Activated B cell treated with CpG ODN at 0.5 μM for 24 hours (primary cell): Measurements from ENCODE around the gene NCOA6. TPM values are rescaled to one million over a fixed set of nuclear protein-coding genes. Genes with fewer than 3 reads are reported as not detected.

Source experiments
- ATAC-seq: fragments of 200-7000 bp; cut with Tn5 transposase; one replicate; pipeline ENCODE4 v1.10.0; 2021; ENCODE audit warnings: low read depth, mild to moderate bottlenecking, moderate library complexity
- CTCF ChIA-PET: fragments of 350-600 bp; sonication (Branson Sonifier 250); formaldehyde crosslinking; loops from one replicate; lab custom pipeline; 2021; ENCODE audit warnings: antibody characterized with exemption; lab: Charles Lee
- POLR2A ChIA-PET: fragments of 350-600 bp; sonication (Branson Sonifier 250); formaldehyde crosslinking; loops from one replicate; lab custom pipeline; 2021; ENCODE audit warnings: antibody characterized with exemption; lab: Charles Lee
- DNase-seq: peaks from one replicate; pipeline ENCODE4 v3.0.0; 2022
- H3K27ac Mint-ChIP-seq: one replicate; pipeline ENCODE4 v1.8.0; 2020; ENCODE audit warnings: mixed read lengths
- H3K27me3 Mint-ChIP-seq: one replicate; pipeline ENCODE4 v1.8.0; 2021; ENCODE audit warnings: mixed read lengths
- H3K36me3 Mint-ChIP-seq: one replicate; pipeline ENCODE4 v1.8.0; 2021; ENCODE audit warnings: low read depth, mixed read lengths
- H3K4me1 Mint-ChIP-seq: one replicate; pipeline ENCODE4 v1.8.0; 2021; ENCODE audit warnings: mixed read lengths
- H3K4me3 Mint-ChIP-seq: one replicate; pipeline ENCODE4 v1.8.0; 2020; ENCODE audit warnings: mild to moderate bottlenecking, mixed read lengths
- H3K9me3 Mint-ChIP-seq: one replicate; pipeline ENCODE4 v1.8.0; 2020; ENCODE audit warnings: mixed read lengths
- intact Hi-C: fragments of 100-400 bp; cut with micrococcal nuclease; formaldehyde crosslinking; loops from one replicate; pipeline ENCODE4 v1.15.1; 2024
- total RNA-seq: library from RNA; stranded (reverse); gene quantifications from 2 replicates; pipeline ENCODE4 v1.2.3, GENCODE V29; 2022
- TF ChIP-seq, protein P1 (sequence below): fragments of 200-600 bp; IDR thresholded peaks from one replicate; pipeline ENCODE4 v1.8.0; 2022; ENCODE audit warnings: antibody characterized with exemption, mild to moderate bottlenecking

Gene NCOA6
- total RNA-seq, 1 donor from 2014 or later: 24.0 TPM

DNA sequence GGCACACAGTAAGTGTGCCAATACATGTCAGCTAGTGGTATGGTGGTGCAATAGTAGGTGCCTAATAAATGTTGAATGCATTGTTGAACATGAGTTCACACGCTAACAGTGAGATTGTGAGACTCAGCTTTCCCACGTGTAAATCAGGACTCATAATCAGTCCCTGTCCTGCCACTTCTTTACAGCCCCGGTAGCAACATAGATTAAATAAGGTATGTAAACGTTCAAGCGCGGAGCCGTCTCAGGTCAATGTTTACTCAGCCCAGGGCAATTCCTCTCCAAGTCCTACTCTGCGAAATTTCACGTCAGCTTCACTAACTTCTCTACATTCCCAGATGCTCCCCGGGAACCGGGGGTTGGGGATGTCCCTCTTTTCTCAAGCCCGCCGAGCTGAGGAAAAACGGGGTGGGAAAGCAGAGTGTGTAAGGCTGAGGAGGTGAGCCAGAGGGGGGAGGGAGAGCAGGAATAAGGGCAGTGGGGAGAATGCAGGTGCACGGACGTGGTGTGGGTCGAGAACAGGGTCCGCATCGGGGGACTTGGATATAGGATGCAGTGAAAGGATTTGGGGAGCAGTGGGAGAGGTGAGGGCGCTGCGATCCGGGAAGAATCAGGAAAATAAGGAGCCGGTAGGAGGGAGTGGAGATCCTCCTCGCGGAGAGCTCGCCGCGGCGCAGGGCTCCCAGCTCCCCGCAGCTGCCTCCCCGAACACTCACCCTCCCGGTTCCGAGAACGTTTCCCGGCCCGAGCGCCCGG lies 121.9 kb downstream of the NCOA6 start:
- no peak for ATAC-seq
- Mint-ChIP-seq H3K27me3 (peaks cover 7% of the 10 kb centered on the region), H3K4me3 (peak overlapping the region; percentile 92), H3K27ac (peak overlapping the region; percentile 86), H3K36me3 (peaks cover 4% of the 10 kb centered on the region), H3K9me3 (no peaks in the 10 kb centered on the region), H3K4me1 (peaks cover 20% of the 10 kb centered on the region)
- DNase-seq: peak; percentile 23
- intact Hi-C loops: loop anchor here (1.0 to 10.0 kb wide), 4 partner anchors 26 to 709 kb away; partner anchors contain the start of genes AHCY, PIGU, RALY and TRPC4AP
- TF ChIP-seq, protein P1, sequence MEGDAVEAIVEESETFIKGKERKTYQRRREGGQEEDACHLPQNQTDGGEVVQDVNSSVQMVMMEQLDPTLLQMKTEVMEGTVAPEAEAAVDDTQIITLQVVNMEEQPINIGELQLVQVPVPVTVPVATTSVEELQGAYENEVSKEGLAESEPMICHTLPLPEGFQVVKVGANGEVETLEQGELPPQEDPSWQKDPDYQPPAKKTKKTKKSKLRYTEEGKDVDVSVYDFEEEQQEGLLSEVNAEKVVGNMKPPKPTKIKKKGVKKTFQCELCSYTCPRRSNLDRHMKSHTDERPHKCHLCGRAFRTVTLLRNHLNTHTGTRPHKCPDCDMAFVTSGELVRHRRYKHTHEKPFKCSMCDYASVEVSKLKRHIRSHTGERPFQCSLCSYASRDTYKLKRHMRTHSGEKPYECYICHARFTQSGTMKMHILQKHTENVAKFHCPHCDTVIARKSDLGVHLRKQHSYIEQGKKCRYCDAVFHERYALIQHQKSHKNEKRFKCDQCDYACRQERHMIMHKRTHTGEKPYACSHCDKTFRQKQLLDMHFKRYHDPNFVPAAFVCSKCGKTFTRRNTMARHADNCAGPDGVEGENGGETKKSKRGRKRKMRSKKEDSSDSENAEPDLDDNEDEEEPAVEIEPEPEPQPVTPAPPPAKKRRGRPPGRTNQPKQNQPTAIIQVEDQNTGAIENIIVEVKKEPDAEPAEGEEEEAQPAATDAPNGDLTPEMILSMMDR: no peak
- CTCF ChIA-PET: interaction anchor here (0.7 to 1.0 kb wide), 4 partner anchors 66 to 391 kb away, joined by 3 to 4 read pairs (median 3); partner anchors contain the start of gene DYNLRB1
- POLR2A ChIA-PET: interaction anchor here (0.5 to 2.0 kb wide), 8 partner anchors 9 to 970 kb away, joined by 3 to 16 read pairs (median 4); partner anchors contain the start of genes DYNLRB1, EIF2S2, MAP1LC3A and PIGU

DNA sequence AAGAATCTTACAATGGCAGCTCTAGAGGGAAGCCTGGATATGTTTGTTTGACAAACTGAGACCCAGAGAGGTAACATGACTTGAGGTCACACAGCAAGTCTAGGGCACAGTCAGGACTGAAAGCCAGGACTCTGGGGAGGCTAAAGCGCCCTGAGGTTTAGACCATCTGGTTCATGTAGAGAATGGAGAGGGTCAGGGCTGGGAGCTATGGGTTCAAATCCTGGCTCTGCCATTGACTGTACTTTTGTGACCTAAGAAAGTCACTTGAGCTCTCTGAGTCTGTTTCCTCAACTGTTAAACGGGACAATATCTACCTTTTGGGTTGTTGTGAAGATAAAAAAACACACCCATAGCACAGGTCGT lies 122.4 kb downstream of the NCOA6 start:
- Mint-ChIP-seq H3K9me3 (no peaks in the 10 kb centered on the region), H3K27ac (peak overlapping the region; percentile 86), H3K36me3 (peaks cover 4% of the 10 kb centered on the region), H3K4me1 (peaks cover 15% of the 10 kb centered on the region), H3K4me3 (peak overlapping the region; percentile 92), H3K27me3 (peaks cover 7% of the 10 kb centered on the region)
- CTCF ChIA-PET: interaction anchor here (0.8 to 1.0 kb wide), 2 partner anchors 165 to 187 kb away, joined by 3 to 4 read pairs; partner anchors contain the start of gene DYNLRB1
- POLR2A ChIA-PET: interaction anchor here (0.6 to 1.5 kb wide), 2 partner anchors 26 to 187 kb away, joined by 3 to 6 read pairs; partner anchors contain the start of genes DYNLRB1 and PIGU
- ATAC-seq (no peak), DNase-seq (no peak)
- TF ChIP-seq, protein P1: no peak
- intact Hi-C loops: loop anchor here (10.0 kb wide), 1 partner anchor 708 kb away; the partner anchor contains the start of gene RALY

DNA sequence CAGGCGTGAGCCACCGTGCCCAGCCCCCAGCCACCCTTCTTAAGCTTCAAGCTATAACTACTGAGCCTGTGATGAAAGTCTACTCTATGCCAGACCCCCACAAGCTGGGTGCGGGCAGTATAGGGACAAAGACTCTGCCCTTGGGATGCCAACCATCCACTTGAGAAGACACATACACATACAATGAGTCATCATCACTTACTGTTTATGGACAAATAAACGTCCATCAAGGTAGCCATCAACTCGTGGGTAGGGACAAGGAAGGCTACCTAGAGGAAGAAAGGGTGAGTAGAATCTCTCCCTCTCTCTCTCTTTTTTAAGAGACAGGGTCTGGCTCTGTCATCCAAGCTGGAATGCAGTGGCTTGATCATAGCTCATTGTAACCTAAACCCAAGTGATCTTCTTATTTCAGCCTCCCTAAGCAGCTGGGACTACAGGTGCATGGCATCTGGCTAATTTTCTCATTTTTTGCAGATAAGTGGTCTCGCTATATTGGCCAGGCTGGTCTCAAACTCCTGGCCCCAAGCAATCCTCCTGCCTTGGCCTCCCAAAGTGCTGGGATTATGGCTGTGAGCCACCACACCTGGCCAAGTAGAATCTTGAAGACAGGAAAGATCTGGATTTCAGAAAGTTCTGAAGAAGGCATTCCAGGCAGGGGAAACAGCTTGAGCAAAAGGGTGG lies 123.9 kb downstream of the NCOA6 start:
- peaks cover 4% of the 10 kb centered on the region for H3K36me3 Mint-ChIP-seq
- peaks cover 12% of the 10 kb centered on the region for H3K27me3 Mint-ChIP-seq
- H3K27ac Mint-ChIP-seq: no peak overlapping the region
- POLR2A ChIA-PET: interaction anchor here (0.6 to 0.7 kb wide), 2 partner anchors 17 to 191 kb away, joined by 4 to 10 read pairs; no protein-coding TSS in a partner anchor
- no peaks in the 10 kb centered on the region for H3K9me3 Mint-ChIP-seq
- no peak for ATAC-seq
- intact Hi-C loops: loop anchor here (10.0 kb wide), 1 partner anchor 707 kb away; the partner anchor contains the start of gene RALY
- CTCF ChIA-PET: no interaction called here
- no peak overlapping the region for H3K4me3 Mint-ChIP-seq
- H3K4me1 Mint-ChIP-seq: peaks cover 15% of the 10 kb centered on the region
- TF ChIP-seq, protein P1: no peak
- no peak for DNase-seq

DNA sequence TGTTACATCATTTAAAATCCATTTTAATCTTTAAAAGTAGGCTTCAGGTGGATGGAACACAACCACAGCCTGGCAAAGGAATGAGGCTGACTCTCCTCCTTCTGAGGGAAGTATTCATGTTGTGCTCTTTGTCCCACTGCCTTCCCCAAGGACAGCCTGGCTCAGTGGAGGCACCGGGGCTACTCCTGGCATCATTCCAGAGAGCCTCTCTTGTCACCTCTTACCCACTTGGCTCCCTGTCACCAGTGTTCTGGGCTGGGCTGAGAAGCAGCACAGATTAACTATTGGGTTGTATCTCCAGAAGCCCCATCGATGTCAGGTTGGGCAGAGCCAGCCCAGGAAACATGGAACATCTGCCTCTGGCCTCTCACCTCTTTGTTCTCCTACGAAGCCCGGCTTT lies 132.0 kb downstream of the NCOA6 start:
- Mint-ChIP-seq H3K27ac (no peak overlapping the region), H3K4me3 (no peak overlapping the region), H3K4me1 (no peaks in the 10 kb centered on the region), H3K36me3 (no peaks in the 10 kb centered on the region), H3K9me3 (no peaks in the 10 kb centered on the region), H3K27me3 (peaks cover 4% of the 10 kb centered on the region)
- TF ChIP-seq, protein P1: no peak
- ATAC-seq: no peak
- DNase-seq: no peak
- ChIA-PET CTCF (no interaction called here), POLR2A (no interaction called here)
- intact Hi-C loops: no loop called here
